GM12878 (cell line): ENCODE results near the gene SPSB2. TPM values are rescaled to one million over a fixed set of nuclear protein-coding genes. Genes with fewer than 3 reads are reported as not detected.
A peak's percentile ranks its signal among the peaks of the same experiment; 100 is the strongest.

Experiments used
- BHLHE40 ChIP-seq, 2 experiments: fragments of 450-650 bp in 1 of 2; IDR thresholded peaks; 2 replicates each; pipeline ENCODE4 v1.6.1; 2011 to 2017; ENCODE audit warnings: low read depth in 2 of 2, borderline replicate concordance in 1 of 2, improper control_type of control experiment in 1 of 2, low read length in 1 of 2, mild to moderate bottlenecking in 1 of 2
- BMI1 ChIP-seq: fragments of 450-650 bp; IDR thresholded peaks from 2 replicates; pipeline ENCODE4 v1.6.1; 2016; ENCODE audit warnings: mild to moderate bottlenecking, moderate library complexity, borderline replicate concordance
- CHD2 ChIP-seq: IDR thresholded peaks from 2 replicates; pipeline ENCODE4 v1.6.1; 2011; ENCODE audit warnings: low read depth, low read length, improper control_type of control experiment, borderline replicate concordance
- ESRRA ChIP-seq: IDR thresholded peaks from 2 replicates; pipeline ENCODE4 v1.6.1; 2012; ENCODE audit warnings: mild to moderate bottlenecking, low read length, improper control_type of control experiment
- ETV6 ChIP-seq, 2 experiments: fragments of 450-650 bp in 1 of 2; IDR thresholded peaks in 1 of 2; conservative IDR thresholded peaks in 1 of 2; 2 replicates each; pipeline ENCODE4 v1.6.1; 2014; ENCODE audit warnings: antibody characterized with exemption in 1 of 2, borderline replicate concordance in 1 of 2, low read depth in 1 of 2, mild to moderate bottlenecking in 1 of 2, moderate library complexity in 1 of 2
- KDM1A ChIP-seq: fragments of 200-600 bp; sonication (generic); IDR thresholded peaks from 2 replicates; pipeline ENCODE4 v1.6.1; 2016; ENCODE audit warnings: borderline replicate concordance
- MEF2B ChIP-seq: fragments of 450-650 bp; IDR thresholded peaks from 2 replicates; pipeline ENCODE4 v1.6.1; 2018; ENCODE audit warnings: mild to moderate bottlenecking, moderate library complexity; ENCODE audit not compliant: partially characterized antibody, poor library complexity, severe bottlenecking
- RELA ChIP-seq: fragments of 450-650 bp; IDR thresholded peaks from 2 replicates; pipeline ENCODE4 v1.8.0; 2014; ENCODE audit warnings: borderline replicate concordance; ENCODE audit not compliant: partially characterized antibody
- RFX5 ChIP-seq: IDR thresholded peaks from 2 replicates; pipeline ENCODE4 v1.6.1; 2011; ENCODE audit warnings: low read depth, low read length, improper control_type of control experiment
- RUNX3 ChIP-seq: IDR thresholded peaks from 2 replicates; pipeline ENCODE4 v1.6.1; 2012; ENCODE audit warnings: low read length, inconsistent platforms
- polyA plus RNA-seq, 11 experiments: library from polyadenylated mRNA; depleted of rRNA in 4 of 11; unstranded in 6 of 11; stranded (reverse) in 5 of 11; fragments of >200 nt; fragmentation: Nextera tagmentation in 4 of 11; fragmentation: Illumina TruSeq in 1 of 11; extraction: Ambion mirVana in 4 of 11; extraction: Trizol in 1 of 11; gene quantifications; 1 replicate in 1 of 11; 2 replicates in 10 of 11; pipeline versions ENCODE4 v1.2.1 to v1.2.3, GENCODE V29; 2011 to 2016; ENCODE audit warnings: inconsistent platforms in 2 of 11, missing spikeins in 2 of 11, low read depth in 1 of 11
- total RNA-seq, 4 experiments: library from RNA; depleted of rRNA in 3 of 4; stranded (reverse); fragments of >200 nt in 3 of 4; fragmentation: Illumina TruSeq in 1 of 4; extraction: Trizol in 1 of 4; gene quantifications; 2 replicates each; pipeline versions ENCODE4 v1.2.1 to v1.2.3, GENCODE V29; 2013 to 2021
- TF ChIP-seq, protein P1 (sequence below): fragments of 450-650 bp; IDR thresholded peaks from 2 replicates; pipeline ENCODE4 v1.6.1; 2016; ENCODE audit warnings: mild to moderate bottlenecking, moderate library complexity, borderline replicate concordance
- TF ChIP-seq, protein P2 (sequence below): fragments of 450-650 bp; IDR thresholded peaks from 2 replicates; pipeline ENCODE4 v1.6.1; 2016; ENCODE audit warnings: mild to moderate bottlenecking
- TF ChIP-seq, protein P3 (sequence below): IDR thresholded peaks from 2 replicates; pipeline ENCODE4 v1.6.1; 2012; ENCODE audit warnings: low read depth, low read length, improper control_type of control experiment
- TF ChIP-seq, protein P4 (sequence below): fragments of 450-650 bp; IDR thresholded peaks from 2 replicates; pipeline ENCODE4 v1.6.1; 2017; ENCODE audit warnings: mild to moderate bottlenecking, moderate library complexity
- TF ChIP-seq, protein P5 (sequence below): fragments of 450-650 bp; IDR thresholded peaks from 2 replicates; pipeline ENCODE4 v1.6.1; 2017; ENCODE audit warnings: low read depth, mild to moderate bottlenecking, moderate library complexity

The SPSB2 gene
- total and polyA plus RNA-seq, 10 of the 15 experiments (the other 5 are each of a cell fraction or from before 2014, with no cell fraction given) = 0.08 to 5.6 (median 2.7) TPM

DNA sequence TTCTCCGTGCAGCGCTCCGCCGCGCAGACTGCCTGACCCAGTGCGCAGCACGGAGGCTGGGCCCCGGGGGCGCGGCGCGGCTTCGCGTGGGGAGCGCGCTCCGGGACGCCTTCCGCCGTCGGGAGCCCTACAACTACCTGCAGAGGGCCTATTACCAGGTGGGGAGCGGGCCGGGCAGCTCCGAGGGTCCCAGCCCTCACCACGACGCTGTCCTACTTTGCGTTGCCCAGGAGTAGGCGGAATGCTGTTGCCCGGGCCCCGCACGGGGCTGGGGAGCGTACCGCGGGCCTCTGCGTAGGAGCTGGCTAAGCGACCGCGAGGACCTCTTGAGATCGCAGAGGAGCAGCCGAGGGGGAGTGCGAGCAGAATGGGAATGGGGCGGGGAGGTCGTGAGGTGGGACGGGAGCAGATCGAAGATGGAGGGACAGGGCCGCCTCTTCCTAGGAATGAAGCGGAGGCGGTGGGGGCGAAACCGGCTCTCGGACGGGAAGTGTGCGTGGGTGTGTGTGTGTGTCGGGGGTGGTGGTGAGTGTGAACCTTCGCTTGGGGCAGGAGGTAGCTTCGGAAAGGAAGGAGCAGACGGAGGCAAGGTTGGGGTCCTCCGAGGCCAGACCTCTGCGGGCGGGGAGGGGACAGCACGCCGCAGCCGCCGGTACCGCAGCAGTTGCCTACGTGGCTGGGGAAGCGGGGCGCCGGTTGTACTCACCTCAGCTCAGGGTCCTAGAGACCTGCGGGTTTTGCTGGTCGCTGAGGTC is 44.1 kb downstream of the SPSB2 start (continued):
- TF ChIP-seq, protein P1, sequence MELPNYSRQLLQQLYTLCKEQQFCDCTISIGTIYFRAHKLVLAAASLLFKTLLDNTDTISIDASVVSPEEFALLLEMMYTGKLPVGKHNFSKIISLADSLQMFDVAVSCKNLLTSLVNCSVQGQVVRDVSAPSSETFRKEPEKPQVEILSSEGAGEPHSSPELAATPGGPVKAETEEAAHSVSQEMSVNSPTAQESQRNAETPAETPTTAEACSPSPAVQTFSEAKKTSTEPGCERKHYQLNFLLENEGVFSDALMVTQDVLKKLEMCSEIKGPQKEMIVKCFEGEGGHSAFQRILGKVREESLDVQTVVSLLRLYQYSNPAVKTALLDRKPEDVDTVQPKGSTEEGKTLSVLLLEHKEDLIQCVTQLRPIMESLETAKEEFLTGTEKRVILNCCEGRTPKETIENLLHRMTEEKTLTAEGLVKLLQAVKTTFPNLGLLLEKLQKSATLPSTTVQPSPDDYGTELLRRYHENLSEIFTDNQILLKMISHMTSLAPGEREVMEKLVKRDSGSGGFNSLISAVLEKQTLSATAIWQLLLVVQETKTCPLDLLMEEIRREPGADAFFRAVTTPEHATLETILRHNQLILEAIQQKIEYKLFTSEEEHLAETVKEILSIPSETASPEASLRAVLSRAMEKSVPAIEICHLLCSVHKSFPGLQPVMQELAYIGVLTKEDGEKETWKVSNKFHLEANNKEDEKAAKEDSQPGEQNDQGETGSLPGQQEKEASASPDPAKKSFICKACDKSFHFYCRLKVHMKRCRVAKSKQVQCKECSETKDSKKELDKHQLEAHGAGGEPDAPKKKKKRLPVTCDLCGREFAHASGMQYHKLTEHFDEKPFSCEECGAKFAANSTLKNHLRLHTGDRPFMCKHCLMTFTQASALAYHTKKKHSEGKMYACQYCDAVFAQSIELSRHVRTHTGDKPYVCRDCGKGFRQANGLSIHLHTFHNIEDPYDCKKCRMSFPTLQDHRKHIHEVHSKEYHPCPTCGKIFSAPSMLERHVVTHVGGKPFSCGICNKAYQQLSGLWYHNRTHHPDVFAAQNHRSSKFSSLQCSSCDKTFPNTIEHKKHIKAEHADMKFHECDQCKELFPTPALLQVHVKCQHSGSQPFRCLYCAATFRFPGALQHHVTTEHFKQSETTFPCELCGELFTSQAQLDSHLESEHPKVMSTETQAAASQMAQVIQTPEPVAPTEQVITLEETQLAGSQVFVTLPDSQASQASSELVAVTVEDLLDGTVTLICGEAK = 0 out of 2 replicates have a peak, but pooled peaks have one; percentile 28
- TF ChIP-seq RFX5 (no peak), RUNX3 (peak; percentile 44; the same call in 1 of the 2 replicates), KDM1A (no peak), BMI1 (peak; percentile 45; the same call in 1 of the 2 replicates), ETV6 (conservative IDR thresholded peaks at IDR 0.05 in 1 of 2, IDR thresholded peaks at IDR 0.05 in 1 of 2; ENCODE audit: borderline replicate concordance in 1 of 2, low read depth in 1 of 2) (no peak), ESRRA (no peak), BHLHE40 (IDR thresholded peaks at IDR 0.05; ENCODE audit: borderline replicate concordance in 1 of 2, low read depth in 2 of 2, low read length in 1 of 2) (peak in 1 of 2 experiments; percentile 15; a peak in 1 of 4 replicates), MEF2B (peak; percentile 33), RELA (peak; percentile 7), CHD2 (no peak)
- TF ChIP-seq, protein P2, sequence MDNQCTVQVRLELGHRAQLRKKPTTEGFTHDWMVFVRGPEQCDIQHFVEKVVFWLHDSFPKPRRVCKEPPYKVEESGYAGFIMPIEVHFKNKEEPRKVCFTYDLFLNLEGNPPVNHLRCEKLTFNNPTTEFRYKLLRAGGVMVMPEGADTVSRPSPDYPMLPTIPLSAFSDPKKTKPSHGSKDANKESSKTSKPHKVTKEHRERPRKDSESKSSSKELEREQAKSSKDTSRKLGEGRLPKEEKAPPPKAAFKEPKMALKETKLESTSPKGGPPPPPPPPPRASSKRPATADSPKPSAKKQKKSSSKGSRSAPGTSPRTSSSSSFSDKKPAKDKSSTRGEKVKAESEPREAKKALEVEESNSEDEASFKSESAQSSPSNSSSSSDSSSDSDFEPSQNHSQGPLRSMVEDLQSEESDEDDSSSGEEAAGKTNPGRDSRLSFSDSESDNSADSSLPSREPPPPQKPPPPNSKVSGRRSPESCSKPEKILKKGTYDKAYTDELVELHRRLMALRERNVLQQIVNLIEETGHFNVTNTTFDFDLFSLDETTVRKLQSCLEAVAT = peak; percentile 75
- TF ChIP-seq, protein P3, sequence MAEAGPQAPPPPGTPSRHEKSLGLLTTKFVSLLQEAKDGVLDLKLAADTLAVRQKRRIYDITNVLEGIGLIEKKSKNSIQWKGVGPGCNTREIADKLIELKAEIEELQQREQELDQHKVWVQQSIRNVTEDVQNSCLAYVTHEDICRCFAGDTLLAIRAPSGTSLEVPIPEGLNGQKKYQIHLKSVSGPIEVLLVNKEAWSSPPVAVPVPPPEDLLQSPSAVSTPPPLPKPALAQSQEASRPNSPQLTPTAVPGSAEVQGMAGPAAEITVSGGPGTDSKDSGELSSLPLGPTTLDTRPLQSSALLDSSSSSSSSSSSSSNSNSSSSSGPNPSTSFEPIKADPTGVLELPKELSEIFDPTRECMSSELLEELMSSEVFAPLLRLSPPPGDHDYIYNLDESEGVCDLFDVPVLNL = no peak
- TF ChIP-seq, protein P4, sequence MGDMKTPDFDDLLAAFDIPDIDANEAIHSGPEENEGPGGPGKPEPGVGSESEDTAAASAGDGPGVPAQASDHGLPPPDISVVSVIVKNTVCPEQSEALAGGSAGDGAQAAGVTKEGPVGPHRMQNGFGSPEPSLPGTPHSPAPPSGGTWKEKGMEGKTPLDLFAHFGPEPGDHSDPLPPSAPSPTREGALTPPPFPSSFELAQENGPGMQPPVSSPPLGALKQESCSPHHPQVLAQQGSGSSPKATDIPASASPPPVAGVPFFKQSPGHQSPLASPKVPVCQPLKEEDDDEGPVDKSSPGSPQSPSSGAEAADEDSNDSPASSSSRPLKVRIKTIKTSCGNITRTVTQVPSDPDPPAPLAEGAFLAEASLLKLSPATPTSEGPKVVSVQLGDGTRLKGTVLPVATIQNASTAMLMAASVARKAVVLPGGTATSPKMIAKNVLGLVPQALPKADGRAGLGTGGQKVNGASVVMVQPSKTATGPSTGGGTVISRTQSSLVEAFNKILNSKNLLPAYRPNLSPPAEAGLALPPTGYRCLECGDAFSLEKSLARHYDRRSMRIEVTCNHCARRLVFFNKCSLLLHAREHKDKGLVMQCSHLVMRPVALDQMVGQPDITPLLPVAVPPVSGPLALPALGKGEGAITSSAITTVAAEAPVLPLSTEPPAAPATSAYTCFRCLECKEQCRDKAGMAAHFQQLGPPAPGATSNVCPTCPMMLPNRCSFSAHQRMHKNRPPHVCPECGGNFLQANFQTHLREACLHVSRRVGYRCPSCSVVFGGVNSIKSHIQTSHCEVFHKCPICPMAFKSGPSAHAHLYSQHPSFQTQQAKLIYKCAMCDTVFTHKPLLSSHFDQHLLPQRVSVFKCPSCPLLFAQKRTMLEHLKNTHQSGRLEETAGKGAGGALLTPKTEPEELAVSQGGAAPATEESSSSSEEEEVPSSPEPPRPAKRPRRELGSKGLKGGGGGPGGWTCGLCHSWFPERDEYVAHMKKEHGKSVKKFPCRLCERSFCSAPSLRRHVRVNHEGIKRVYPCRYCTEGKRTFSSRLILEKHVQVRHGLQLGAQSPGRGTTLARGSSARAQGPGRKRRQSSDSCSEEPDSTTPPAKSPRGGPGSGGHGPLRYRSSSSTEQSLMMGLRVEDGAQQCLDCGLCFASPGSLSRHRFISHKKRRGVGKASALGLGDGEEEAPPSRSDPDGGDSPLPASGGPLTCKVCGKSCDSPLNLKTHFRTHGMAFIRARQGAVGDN = no peak
- TF ChIP-seq, protein P5, sequence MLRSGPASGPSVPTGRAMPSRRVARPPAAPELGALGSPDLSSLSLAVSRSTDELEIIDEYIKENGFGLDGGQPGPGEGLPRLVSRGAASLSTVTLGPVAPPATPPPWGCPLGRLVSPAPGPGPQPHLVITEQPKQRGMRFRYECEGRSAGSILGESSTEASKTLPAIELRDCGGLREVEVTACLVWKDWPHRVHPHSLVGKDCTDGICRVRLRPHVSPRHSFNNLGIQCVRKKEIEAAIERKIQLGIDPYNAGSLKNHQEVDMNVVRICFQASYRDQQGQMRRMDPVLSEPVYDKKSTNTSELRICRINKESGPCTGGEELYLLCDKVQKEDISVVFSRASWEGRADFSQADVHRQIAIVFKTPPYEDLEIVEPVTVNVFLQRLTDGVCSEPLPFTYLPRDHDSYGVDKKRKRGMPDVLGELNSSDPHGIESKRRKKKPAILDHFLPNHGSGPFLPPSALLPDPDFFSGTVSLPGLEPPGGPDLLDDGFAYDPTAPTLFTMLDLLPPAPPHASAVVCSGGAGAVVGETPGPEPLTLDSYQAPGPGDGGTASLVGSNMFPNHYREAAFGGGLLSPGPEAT = peak; percentile 67; the same call in 1 of the 2 replicates
